ENCODE data around the gene NAPSA. TPM values are rescaled to one million over a fixed set of nuclear protein-coding genes. Genes with fewer than 3 reads are reported as not detected.
A peak's percentile ranks its signal among the peaks of the same experiment; 100 is the strongest.
"Not testable (repeated sequence)": the region's sequence is repeated elsewhere in the genome, so short reads cannot be mapped to it uniquely, and the experiment has no call there.

The NAPSA gene
- total and polyA plus RNA-seq, 9 of the 15 experiments (the other 6 are each of a cell fraction or from before 2014, with no cell fraction given) = 0.25 to 1.9 (median 0.69) TPM

DNA sequence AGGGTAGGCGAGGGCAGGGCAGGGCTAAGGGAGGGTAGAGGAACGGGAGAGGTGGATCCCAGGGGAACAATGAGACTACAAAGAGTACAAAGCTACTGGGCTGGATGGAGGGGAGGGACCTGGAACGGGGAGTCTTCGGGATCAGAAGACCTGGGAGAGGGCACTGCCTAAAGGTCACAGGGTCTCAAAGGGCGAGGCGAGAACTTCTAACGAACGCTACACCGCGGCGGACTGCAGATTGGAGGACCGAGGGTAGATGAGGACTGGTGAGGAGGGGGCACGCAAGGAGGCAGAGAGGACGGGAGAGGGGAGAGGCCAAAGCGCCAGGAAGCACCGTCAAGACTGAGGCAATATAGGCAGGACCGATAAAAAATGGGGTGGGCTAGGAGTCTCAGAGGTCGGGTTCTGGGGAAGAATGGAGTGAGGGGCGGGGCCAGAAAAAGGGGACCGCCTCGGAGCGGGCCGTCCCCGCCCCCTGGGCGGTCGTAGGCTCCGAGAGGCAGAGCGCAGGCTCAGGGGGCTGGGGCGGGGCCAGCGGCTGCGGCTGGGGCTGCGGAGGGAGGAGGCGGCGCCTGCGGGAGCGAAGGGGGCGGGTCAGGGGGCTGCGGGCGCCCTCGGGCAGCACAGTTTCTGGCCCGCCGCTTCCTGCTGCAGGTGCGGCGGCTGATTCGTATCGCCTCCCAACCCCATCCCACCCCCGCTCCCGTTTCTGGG, 34.9 kb downstream of the NAPSA start (continued):
- TF ChIP-seq, protein P1, sequence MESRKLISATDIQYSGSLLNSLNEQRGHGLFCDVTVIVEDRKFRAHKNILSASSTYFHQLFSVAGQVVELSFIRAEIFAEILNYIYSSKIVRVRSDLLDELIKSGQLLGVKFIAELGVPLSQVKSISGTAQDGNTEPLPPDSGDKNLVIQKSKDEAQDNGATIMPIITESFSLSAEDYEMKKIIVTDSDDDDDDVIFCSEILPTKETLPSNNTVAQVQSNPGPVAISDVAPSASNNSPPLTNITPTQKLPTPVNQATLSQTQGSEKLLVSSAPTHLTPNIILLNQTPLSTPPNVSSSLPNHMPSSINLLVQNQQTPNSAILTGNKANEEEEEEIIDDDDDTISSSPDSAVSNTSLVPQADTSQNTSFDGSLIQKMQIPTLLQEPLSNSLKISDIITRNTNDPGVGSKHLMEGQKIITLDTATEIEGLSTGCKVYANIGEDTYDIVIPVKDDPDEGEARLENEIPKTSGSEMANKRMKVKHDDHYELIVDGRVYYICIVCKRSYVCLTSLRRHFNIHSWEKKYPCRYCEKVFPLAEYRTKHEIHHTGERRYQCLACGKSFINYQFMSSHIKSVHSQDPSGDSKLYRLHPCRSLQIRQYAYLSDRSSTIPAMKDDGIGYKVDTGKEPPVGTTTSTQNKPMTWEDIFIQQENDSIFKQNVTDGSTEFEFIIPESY (CRISPR knock-in tag; IDR thresholded peaks at IDR 0.05) = no peak
- TF ChIP-seq CBFA2T3 (IDR thresholded peaks at IDR 0.05) = no peak
- peak; percentile 52; the same call in 1 of the 2 replicates for TF ChIP-seq CEBPG (CRISPR knock-in tag; IDR thresholded peaks at IDR 0.05)
- no peak for TF ChIP-seq CEBPG (tag; conservative IDR thresholded peaks at IDR 0.05 in 1 of 2, IDR thresholded peaks at IDR 0.05 in 1 of 2)
- no peak for TF ChIP-seq ZNF146 (CRISPR knock-in tag; IDR thresholded peaks at IDR 0.05; ENCODE audit: unreplicated experiment)

GRCh38 chr19:50329926-50330294, 35.5 kb downstream of the NAPSA start:
- H3K4me2 ChIP-seq (ENCODE audit: insufficient read depth, low read length) = peak overlapping the region; percentile 89
- peaks cover 48 to 89% of the 10 kb centered on the region in 2 experiments for H3K4me1 ChIP-seq (replicated peaks in 1 of 2; ENCODE audit: control insufficient read depth in 2 of 2, insufficient read depth in 2 of 2, low read length in 2 of 2)
- POLR2A ChIA-PET = interaction anchor here (1.0 kb wide), 3 partner anchors 12 to 67 kb away, joined by 3 read pairs; no protein-coding TSS in a partner anchor
- H3K4me3 ChIP-seq = peak overlapping the region; percentile 42
- intact Hi-C loops (cut with micrococcal nuclease) = loop anchor here (5.0 kb wide), 1 partner anchor 63 kb away; no protein-coding TSS in a partner anchor
- FAIRE-seq; H3K36me3 ChIP-seq (ENCODE audit: control insufficient read depth, insufficient read depth, low read length); H3K9me1 ChIP-seq (ENCODE audit: control insufficient read depth, insufficient read depth, low read length); DNase-seq (ENCODE audit: extremely low read depth in 1 of 4, low spot score in 3 of 4); H3K9me3 ChIP-seq (replicated peaks; ENCODE audit: control insufficient read depth, insufficient read depth, low read depth, low read length); CTCF ChIA-PET (ENCODE audit: low intra/inter-chr PET ratio); ATAC-seq; BruUV-seq (replicated peaks); H3K27me3 ChIP-seq (ENCODE audit: control insufficient read depth in 2 of 2, insufficient read depth in 2 of 2, low read length in 2 of 2): not testable (repeated sequence)
- peak overlapping the region; percentile 94 for H2AFZ ChIP-seq (ENCODE audit: low read depth, low read length)
- in situ Hi-C loops (cut with MboI) = loop anchor here (10.0 kb wide), 1 partner anchor 1215 kb away; the partner anchor contains the start of genes C19orf73, LIN7B and PPFIA3
- WGBS (ENCODE audit: insufficient coverage, low coverage, missing lambda C conversion rate) = 4% methylated on average over 18 of the region's 18 CpGs
- peaks cover 41% of the 10 kb centered on the region for H3K79me2 ChIP-seq (ENCODE audit: control insufficient read depth, insufficient read depth, low read length)
- H3K9ac ChIP-seq (ENCODE audit: insufficient read depth in 1 of 2, low read depth in 2 of 2, low read length in 2 of 2) = peak overlapping the region; percentile 71 to 89
- H3K27ac ChIP-seq (ENCODE audit: extremely low read depth, low read depth, low read length) = peak overlapping the region; percentile 76
- peaks cover 28% of the 10 kb centered on the region for H4K20me1 ChIP-seq (replicated peaks; ENCODE audit: control insufficient read depth, insufficient read depth, low read length)
- TF ChIP-seq BCOR (IDR thresholded peaks at IDR 0.05) = peak; percentile 6; the same call in 1 of the 2 replicates
- peak; percentile 6 for TF ChIP-seq RBFOX2 (IDR thresholded peaks at IDR 0.05; ENCODE audit: low read depth, low read length)
- TF ChIP-seq PHF8 (IDR thresholded peaks at IDR 0.05; ENCODE audit: borderline replicate concordance, low read length) = peak; percentile 6; the same call in 1 of the 2 replicates
- TF ChIP-seq HDAC2 (IDR thresholded peaks at IDR 0.05) = 0 out of 2 replicates have a peak, but pooled peaks have one; percentile 11
- peak in 1 of 2 experiments; percentile 58; a peak in 1 of 4 replicates for TF ChIP-seq KDM1A (IDR thresholded peaks at IDR 0.05)
- TF ChIP-seq, protein P2, sequence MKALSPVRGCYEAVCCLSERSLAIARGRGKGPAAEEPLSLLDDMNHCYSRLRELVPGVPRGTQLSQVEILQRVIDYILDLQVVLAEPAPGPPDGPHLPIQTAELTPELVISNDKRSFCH (CRISPR knock-in tag; IDR thresholded peaks at IDR 0.05) = not testable (repeated sequence)
- TF ChIP-seq, protein P2 (tag; IDR thresholded peaks at IDR 0.05) = 0 out of 2 replicates have a peak, but pooled peaks have one; percentile 0
- TF ChIP-seq EGR1 (conservative IDR thresholded peaks at IDR 0.05) = peak; percentile 72
- 0 out of 2 replicates have a peak, but pooled peaks have one; percentile 40 for TF ChIP-seq POLR2AphosphoS5 (IDR thresholded peaks at IDR 0.05; ENCODE audit: control insufficient read depth, insufficient read depth, low read depth, low read length)
- peak; percentile 54 for TF ChIP-seq POLR2A (conservative IDR thresholded peaks at IDR 0.05)
- TF ChIP-seq LCOR (CRISPR knock-in tag; IDR thresholded peaks at IDR 0.05) = peak; percentile 45; the same call in 1 of the 2 replicates
- TF ChIP-seq KDM4B (IDR thresholded peaks at IDR 0.05; ENCODE audit: borderline replicate concordance in 2 of 2, low read depth in 1 of 2) = peak in 1 of 2 experiments; percentile 24; a peak in 1 of 4 replicates
- TF ChIP-seq TRIM24 (IDR thresholded peaks at IDR 0.05) = peak in 1 of 2 experiments; percentile 4; a peak in 1 of 4 replicates
- TF ChIP-seq ZEB2 (IDR thresholded peaks at IDR 0.05) = 0 out of 2 replicates have a peak, but pooled peaks have one; percentile 8
- TF ChIP-seq LARP7 (IDR thresholded peaks at IDR 0.05) = peak; percentile 73; the same call in 1 of the 2 replicates
- TF ChIP-seq ZFX (CRISPR knock-in tag; IDR thresholded peaks at IDR 0.05) = peak; percentile 68; the same call in 1 of the 2 replicates

Measured in K562 (cell line).